Neural cell (in vitro differentiated cells): ENCODE results near the gene PCOLCE2.

Experiments used
- EZH2 ChIP-seq: fragments of 200-600, 300-800 bp; shearing (Covaris generic), sonication (generic); IDR thresholded peaks from 2 replicates; pipeline ENCODE4 v1.6.1; 2014; ENCODE audit warnings: antibody characterized with exemption, low read length, borderline replicate concordance, mild to moderate bottlenecking; ENCODE audit not compliant: insufficient read depth, poor library complexity, severe bottlenecking
- MXI1 ChIP-seq: fragments of 450-650 bp; conservative IDR thresholded peaks from 2 replicates; pipeline ENCODE4 v1.6.1; 2014; ENCODE audit warnings: antibody characterized with exemption, mild to moderate bottlenecking; ENCODE audit not compliant: poor library complexity, severe bottlenecking
- SMC3 ChIP-seq: fragments of 450-650 bp; conservative IDR thresholded peaks from 2 replicates; pipeline ENCODE4 v1.6.1; 2014; ENCODE audit warnings: antibody characterized with exemption, mild to moderate bottlenecking, moderate library complexity; ENCODE audit not compliant: poor library complexity
- TF ChIP-seq, protein P1 (sequence below): fragments of 450-650 bp; IDR thresholded peaks from 2 replicates; pipeline ENCODE4 v1.5.1; 2014; ENCODE audit warnings: antibody characterized with exemption, mild to moderate bottlenecking, moderate library complexity; ENCODE audit not compliant: poor library complexity, severe bottlenecking

DNA sequence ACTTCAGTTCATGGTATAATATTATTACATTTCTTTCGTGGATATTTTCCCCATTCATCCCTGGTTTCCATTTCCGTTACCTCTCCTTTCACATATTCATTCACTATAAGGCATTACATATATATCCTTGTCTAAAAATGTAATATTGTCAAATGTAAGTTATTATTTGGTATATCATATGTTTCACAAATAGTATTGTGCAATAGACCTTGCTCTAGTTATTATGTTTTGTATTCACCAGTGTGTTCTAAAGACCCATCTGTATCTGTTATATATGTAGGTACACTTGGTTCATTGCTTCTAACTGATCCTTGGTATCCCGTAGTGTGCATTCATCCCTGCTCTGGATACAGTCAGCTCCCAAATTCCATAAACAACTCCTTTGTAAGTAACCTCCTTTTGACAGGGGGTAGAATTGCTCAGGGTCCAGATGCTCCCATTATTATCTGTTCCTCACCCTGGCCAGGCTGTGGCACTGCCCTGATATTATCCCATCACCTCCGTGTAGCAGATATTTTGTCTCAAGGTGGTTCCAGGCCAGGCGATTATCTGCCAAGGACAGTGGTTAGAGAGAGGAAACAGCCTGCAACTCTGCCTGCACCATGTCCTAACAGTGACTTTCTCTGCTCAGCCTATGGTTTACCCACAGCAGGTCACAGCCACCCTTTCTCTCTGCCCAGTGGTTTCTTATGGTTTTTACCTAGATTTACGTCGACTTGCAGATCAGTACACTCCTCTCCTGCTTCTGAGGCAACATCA, 45.4 kb upstream of the PCOLCE2 start:
- TF ChIP-seq, protein P1, sequence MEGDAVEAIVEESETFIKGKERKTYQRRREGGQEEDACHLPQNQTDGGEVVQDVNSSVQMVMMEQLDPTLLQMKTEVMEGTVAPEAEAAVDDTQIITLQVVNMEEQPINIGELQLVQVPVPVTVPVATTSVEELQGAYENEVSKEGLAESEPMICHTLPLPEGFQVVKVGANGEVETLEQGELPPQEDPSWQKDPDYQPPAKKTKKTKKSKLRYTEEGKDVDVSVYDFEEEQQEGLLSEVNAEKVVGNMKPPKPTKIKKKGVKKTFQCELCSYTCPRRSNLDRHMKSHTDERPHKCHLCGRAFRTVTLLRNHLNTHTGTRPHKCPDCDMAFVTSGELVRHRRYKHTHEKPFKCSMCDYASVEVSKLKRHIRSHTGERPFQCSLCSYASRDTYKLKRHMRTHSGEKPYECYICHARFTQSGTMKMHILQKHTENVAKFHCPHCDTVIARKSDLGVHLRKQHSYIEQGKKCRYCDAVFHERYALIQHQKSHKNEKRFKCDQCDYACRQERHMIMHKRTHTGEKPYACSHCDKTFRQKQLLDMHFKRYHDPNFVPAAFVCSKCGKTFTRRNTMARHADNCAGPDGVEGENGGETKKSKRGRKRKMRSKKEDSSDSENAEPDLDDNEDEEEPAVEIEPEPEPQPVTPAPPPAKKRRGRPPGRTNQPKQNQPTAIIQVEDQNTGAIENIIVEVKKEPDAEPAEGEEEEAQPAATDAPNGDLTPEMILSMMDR = no peak
- TF ChIP-seq SMC3 (no peak), MXI1 (no peak), EZH2 (no peak)
